Left colon (tissue), 2 donors: ENCODE results near the gene KL. TPM values are rescaled to one million over a fixed set of nuclear protein-coding genes. Genes with fewer than 3 reads are reported as not detected.

Source experiments
- ATAC-seq: fragments of 200-7000 bp; cut with Tn5 transposase; one replicate; pipeline ENCODE4 v1.9.1; 2020; ENCODE audit warnings: mild to moderate bottlenecking, moderate library complexity
- DNase-seq, 2 donors: peaks; one replicate each; pipeline ENCODE4 v3.0.0-alpha.2; 2020
- intact Hi-C, 2 donors: fragments of 100-400 bp; cut with DNase I in 1 of 2; cut with micrococcal nuclease in 1 of 2; formaldehyde crosslinking; loops; one replicate each; pipeline versions ENCODE4 v1.11.2 to v1.14.0; 2022; cut with DNase I, micrococcal nuclease
- total RNA-seq, 2 donors: library from RNA; stranded (reverse); fragmentation: NEBNext Ultra II Directional; extraction: Animal tissue kit (Norgen Biotek cat#: 25700); gene quantifications; one replicate each; pipeline ENCODE4 v1.2.1, GENCODE V29; 2021
- donor health status: DM: no; HTN: no; CAD: no.
- donor health status: DM: yes; HTN: yes; CAD: no.

Gene KL
- total RNA-seq, 2 donors from 2014 or later: 1.0 to 2.0 TPM

DNA sequence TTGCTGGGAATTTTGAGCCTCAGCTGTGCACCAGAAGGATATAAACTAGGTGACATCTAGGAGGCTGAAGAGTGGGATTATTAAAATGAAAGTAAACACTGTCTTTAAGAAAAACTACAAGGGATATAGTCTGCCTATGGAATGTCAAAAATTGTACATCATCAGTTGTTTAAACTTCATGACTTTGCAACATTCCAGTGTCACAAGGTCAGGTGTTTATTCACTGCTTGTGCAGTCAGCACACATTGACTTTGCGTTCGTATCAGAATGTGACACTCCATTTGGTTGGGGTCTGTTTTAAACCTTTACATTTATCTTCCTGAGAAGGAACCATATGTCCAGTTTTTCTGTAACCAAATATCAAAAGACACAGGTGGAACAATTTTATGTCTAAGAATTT is 85.6 kb downstream of the KL start:
- intact Hi-C loops: no loop called here
- DNase-seq: no peak
- no peak for ATAC-seq

DNA sequence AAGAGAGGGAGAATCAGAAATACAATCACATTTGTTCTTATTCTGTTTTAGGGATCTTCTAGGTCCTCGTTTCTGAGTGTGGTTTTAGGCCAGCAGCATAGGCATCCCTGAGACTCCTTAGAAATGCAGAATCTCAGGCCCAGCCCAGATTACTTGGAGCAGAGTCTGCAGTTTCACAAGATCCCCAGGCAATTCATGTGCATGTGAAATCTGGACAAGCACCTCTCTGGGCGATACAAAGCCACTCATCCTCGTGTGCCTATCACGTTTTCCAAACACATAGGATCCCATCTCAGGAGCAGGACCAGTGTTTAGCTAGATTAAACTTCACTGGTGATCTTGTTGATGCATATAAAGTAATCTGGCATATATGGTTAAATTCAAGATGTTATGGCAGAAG is 87.2 kb downstream of the KL start:
- ATAC-seq: no peak
- intact Hi-C loops: no loop called here
- DNase-seq: no peak

DNA sequence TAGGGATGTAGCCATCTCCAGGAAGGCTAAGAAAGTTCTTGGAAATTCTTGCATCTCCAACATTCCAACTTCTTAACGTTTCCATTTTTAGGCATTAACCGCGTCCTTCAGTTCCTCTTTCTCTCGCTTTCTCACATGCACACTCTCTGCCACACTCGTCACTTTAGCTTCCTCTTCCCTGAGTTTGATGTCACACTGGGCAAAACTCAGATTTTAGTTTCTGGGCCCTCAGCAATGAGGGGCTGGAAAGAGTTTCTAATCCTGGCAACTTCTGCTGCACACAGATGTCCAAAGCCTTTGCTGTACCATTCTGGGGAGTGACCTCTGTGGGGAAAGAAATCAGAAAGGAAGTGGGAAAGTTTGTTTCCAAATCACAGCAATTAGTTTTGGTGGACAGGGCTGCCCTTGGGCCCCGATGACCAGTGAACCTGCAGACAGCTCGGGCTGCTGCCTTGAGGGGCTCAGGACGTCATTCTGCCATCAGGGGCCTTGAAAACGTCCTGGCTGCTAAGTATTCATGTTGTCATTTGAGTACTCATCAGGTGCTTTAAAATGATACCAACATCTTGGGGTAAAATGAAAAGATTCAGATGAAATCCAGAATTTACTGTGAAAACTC is 89.3 kb downstream of the KL start:
- intact Hi-C loops: no loop called here
- no peak for ATAC-seq
- no peak for DNase-seq

DNA sequence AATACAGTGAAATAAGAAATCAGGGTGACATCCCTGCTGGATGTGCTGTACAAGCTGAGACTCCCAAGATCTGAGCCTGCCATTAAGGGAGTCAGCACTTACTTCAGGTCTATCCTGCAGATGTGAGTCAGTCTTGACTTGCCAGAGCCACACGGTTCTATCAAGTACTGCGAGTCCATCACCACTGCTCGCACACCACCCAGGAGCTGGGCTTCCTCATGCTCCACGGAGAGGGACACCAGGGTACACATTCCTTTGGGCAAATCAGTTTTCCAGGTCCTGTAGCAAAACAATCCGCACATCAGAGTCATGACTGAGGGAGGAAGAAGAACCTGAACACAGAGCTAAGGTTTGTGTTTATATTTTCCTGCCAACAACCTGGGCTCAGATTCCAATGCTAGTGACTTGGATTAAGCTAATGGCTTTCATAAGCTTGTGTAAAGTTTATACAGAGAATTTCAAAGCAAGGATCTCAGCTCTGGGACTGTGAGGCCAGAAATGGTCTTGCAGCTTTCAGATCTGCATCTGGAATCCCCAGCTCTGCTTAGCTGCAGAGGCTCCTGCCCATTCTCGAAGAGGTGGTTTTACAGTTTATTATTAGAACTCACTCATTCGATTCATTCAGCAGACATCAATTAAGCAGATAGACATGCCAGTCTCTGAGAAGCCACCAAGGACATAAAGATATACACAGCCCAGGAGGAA is 90.6 kb downstream of the KL start:
- intact Hi-C loops: no loop called here
- DNase-seq (no peak), ATAC-seq (no peak)

DNA sequence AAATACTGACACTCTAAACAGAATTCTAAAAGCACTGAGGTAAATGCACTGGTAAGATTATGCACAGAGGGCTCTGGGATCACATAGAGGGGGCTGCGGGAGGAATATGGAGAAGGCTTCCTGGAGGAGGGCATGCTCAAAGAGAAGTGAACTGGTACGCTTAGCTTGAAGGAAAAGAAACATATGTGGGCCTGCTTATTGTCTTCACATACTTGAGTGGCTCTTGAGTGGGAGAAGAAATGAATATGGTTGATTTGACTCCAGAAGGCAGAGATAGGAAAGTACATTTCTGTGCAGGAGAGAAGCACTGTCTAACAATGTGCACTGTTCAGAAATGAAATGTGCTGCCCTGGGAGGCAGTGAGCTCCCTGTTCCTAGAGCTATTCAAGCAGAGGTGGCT is 91.1 kb downstream of the KL start:
- DNase-seq: no peak
- ATAC-seq: no peak
- intact Hi-C loops: no loop called here

DNA sequence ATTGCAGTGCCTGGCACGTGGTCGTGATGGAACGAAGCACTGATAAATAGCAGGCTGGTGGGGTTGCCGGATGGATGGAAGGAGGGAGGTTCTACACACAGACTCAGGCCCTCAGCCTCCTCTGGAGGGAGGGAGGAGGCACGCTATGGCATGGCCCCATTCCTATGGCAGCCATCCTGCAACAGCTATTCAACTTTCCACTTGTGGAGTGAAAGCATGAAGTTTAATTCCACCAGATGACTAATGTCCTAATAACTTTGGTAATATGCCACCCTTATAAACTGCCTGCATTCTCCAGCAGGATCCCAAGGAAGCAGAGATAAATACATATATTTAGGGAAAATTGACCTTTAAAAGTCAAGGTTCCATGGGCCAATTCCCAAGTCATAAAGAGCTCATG is 92.4 kb downstream of the KL start:
- no peak for DNase-seq
- ATAC-seq: no peak
- intact Hi-C loops: no loop called here

DNA sequence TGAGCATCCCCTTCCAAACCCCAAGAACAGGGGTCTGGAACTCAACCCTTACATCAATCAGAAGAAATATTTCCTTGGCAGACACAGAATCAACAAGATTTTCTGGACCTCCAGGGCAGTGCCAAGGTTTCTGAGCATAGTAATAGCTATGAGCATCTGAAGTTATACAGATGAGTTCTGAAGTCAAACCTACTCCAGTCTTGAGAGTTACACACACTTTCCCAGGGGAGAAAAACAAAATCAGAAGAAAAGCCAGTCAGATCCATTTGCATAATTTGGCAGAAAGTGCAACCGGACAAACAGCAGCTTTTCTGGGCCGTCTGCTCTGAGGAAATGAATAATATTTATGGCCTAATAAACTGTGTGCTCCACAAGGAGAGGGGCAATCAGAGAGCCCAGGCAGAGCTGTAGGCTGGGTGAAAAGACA is 93.1 kb downstream of the KL start:
- DNase-seq (no peak), ATAC-seq (no peak)
- intact Hi-C loops: no loop called here

DNA sequence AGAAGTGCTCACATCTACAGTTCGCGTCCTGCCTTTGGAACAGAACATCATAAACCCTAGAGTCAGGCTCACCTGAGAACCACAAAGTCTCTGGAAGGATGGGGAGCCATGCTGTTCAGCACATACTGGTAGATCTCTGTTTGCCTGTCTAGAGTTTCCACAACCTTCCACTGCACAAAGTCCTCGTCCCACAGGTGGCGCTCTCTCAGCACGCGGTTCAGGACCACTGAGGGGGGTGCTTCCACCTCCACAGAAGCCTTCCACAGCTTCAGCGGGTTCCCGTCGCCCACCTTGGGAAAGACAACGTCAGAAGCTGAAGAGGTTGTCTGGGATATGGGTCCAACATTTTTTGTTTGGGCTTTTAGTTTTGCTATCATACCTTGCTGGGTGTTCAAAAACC is 93.6 kb downstream of the KL start:
- intact Hi-C loops: no loop called here
- DNase-seq (peak in 1 of 2 donors; percentile 31), ATAC-seq (no peak)

DNA sequence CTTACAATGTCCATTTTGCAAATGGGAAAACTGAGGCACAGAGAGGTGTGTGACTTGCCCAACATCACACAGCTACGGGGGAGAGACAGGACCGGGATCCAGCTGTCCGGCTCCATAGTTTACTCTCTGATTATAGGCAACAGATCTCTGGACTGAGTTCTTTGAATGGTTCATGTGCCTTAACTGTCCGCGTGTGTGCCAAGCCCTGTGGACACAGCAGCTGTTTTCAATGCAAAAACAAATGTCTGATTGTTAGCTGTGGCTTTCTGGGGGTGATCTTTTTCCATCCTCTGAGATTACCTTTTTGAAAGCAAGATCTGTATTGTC is 94.1 kb downstream of the KL start:
- intact Hi-C loops: no loop called here
- DNase-seq (no peak), ATAC-seq (no peak)

DNA sequence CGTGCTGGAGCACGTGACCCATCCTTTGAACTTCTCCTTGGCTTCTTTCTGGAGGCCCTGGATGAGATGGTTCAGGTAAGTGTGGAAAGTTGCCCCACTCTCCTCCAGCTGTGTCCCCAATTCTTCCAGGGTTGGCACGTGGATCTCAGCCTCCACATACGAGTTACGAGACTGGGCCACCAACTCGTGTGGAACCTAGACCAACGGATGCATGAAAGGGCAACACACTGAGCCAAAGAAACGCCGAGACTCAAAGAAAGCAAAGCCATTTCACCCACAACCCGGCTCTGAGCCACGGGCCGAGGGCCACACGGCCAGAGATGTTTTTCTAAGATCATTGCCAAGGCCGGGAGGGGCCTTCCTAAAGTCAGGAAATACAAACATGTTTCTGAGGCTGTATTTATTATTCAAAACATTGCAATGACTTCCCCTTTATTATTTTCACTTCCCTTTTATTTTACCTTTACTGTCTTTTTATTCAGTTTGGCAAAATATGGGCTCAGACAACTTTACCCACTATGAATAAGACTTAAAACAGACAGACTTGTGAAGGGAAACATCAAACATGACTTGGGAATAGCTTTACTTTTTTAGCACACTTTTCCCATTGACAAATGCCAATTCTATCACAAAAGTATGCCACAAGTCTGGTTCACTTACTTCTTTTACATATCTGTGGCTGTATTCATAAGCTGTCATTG is 94.6 kb downstream of the KL start:
- intact Hi-C loops: no loop called here
- no peak for ATAC-seq
- DNase-seq: peak in 1 of 2 donors; percentile 39

DNA sequence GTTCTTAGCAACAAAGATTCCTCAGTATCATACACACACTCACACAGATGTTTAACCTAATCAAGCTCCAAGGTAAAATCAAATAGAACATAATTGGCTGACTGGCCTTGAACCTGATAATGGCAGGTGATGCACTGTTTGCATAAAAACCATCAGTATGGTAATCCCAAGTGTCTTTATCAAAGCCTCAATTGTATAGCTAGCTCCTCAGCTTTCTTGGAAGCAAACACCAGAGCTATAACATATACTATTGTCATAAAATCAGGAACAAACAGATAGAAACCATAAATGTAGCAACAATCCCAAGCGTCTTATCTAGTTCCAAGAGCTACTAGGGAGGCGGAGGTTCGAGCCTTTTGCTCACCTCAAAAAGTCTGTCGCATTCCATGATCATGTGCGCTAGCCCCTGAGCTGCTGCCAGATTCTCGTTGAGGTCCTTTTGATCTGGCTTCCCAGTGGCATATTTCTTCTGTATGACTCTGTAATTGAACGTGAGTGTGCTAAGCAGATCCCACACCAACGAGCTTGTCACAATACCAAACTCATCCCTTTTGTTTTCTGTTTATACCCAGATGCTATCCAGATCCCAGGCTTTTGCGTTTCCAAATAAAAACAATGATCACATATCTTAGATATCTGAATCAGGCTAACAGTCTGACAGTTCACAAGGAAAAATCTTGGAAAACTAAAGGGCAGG is 95.3 kb downstream of the KL start:
- intact Hi-C loops: no loop called here
- peak in 1 of 2 donors; percentile 49 for DNase-seq
- peak; percentile 88 for ATAC-seq

DNA sequence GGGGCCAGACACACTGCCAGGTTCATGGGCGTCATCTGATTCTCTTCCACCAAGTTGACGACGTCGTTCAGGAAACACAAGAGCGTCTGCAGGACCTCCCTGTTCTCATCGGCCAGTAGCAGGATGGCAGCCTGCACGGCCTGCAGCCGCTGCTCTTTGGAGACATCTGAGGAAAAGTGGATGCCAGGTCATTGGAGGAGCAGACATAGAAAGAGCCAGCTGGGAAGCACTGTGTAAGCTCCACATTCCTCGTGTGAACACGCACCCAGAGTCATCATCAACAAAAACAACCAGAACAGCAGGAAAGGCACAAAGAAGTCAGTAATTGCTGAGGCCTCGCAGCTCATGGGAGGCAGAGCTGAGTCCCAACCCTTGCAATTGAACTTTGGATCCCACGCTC is 96.5 kb downstream of the KL start:
- intact Hi-C loops: no loop called here
- DNase-seq (no peak), ATAC-seq (peak; percentile 30)

DNA sequence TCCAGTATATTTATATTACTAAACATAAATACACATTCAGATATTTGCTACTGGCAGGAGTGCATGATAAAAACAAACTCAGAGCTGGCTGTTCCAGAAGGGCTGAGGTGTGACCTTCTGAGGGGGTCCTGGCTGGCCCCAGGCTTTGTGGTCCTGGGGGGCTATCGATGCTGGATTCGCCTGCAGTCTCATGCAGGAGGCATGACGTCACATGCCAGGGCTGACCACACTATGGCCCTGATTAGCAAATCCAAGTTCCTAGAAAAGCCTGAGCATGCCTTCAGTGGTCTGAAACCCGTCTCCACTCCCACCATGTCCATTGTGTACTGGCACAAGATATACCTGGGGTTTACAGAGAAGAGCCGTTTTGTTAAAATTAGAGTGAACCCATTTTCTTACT is 97.9 kb downstream of the KL start:
- DNase-seq (no peak), ATAC-seq (no peak)
- intact Hi-C loops: no loop called here

DNA sequence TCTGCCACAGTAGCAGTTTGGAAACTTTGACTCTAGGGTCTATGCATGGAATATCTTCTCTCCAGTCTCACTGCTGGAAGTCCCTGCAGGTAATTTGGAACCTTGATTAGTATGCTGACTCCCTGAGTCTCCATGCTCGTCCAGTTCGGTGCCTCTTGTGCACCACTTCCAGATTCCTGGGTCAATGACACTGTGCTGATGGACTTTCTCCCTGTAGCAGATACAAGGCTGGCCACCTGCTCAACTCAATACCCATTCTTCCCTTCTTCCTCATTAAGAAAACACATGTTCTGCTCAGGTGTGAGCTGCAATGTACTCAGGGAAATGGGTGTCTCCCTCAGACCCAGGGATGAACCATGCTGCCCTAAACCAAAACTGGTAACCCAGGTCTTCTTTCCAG is 99.1 kb downstream of the KL start:
- intact Hi-C loops: no loop called here
- ATAC-seq (no peak), DNase-seq (no peak)
